ENCODE measurements around the gene ATP6V0B.

ATP6V0B gene

DNA sequence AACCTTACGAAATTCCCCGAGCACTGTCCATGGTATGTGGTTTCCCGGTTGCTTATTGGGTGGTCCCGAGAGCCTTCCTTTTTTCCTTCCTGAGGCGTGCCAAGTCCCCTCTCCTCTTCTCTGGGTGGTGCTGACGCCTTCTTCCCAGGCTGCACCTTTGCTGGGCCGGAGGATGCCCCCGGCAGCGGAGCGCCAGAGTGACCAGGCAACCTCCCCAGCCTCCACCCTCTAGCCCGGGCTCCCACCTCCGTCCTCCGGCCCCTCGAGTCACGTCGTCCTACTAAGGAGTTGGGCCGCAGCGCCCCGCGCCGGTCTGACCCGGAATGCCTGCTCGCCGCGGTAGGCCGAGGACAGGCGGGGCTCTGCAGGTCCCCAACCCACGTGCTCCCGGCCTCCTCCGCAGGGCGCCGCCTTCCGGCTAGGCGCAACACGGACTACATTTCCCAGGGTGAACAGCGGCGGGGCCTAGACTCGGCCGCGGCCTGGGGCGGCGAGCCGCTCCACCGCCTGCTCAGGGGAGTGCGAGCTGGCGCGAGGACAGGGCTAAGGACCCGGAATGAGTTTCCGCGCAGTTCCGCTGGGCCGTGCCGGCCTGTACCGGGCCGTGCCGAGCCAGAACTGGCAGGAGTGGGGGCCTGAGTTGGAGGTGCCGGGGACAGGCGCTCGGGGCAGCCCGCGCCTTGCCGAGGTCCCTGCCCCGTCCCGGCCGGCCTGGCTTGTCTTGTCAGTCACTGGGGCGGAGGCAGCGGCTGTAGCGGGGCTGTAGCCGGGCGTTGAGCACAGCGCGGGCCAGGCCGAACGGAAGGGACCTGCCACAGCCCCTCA lies 28.3 kb upstream of the ATP6V0B start, which contains the start of gene IPO13:
Gene IPO13, plus strand, starts transcription at position 715 of the 825 bp plus-strand sequence. CDS start 651 bp downstream, outside the sequence.
- peak; percentile 79 for DNase-seq

DNA sequence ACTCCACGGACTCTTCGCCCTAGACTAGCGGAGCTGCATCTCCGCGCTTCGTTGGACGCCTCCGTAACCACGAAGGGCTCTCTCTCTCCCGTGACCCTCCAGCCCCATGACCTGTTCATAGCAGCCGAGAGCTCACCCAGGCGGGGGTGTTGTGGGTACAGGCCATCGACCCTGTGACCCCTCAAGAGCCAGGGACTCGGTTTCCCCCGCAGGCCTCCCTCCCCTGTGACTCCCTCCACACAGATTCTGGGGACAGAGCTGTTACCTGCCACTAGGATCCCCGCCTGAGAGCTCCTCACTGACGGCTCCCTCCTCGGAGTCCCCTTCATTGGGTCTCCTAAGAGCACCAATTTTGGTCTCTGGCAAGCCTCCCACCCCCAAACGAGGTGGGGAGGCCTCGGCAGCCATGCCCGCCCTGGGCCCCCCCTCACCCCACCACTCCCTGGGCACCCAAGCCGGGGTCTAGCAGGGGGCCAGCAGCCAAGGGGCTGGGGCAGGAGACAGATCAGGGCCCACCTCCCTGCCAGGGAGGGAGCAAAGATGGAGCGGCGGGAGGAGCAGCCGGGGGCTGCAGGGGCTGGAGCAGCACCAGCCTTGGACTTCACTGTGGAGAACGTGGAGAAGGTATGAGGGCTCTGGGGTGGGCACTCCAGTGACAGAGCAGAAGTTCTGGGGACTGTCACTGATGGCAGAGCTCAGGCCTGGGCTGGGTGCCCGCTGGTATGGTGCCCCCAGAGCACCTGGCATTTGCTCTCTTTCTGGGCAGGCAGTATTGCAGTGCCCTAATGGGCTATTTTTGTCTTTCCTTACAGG lies 27.5 kb upstream of the ATP6V0B start:
- DNase-seq = no peak

- DNase-seq = no peak
Measured at GRCh38 chr1:43947874-43948437, 26.8 kb upstream of the ATP6V0B start.

DNA sequence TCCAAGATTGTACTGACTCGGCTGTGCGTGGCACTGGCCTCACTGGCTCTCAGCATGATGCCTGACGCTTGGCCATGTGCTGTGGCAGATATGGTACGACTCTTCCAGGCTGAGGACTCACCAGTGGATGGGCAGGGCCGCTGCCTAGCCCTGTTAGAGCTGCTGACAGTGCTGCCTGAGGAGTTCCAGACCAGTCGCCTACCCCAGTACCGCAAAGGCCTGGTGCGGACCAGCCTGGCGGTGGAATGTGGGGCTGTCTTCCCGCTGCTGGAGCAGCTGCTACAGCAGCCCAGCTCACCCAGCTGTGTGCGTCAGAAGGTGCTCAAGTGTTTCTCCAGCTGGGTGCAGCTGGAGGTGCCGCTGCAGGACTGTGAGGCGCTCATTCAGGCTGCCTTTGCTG lies 25.1 kb upstream of the ATP6V0B start:
- DNase-seq = no peak

GRCh38 chr1:43951021-43951985 lies 23.5 kb upstream of the ATP6V0B start:
- no peak for DNase-seq

GRCh38 chr1:43952731-43953346 lies 21.9 kb upstream of the ATP6V0B start:
- no peak for DNase-seq

DNA sequence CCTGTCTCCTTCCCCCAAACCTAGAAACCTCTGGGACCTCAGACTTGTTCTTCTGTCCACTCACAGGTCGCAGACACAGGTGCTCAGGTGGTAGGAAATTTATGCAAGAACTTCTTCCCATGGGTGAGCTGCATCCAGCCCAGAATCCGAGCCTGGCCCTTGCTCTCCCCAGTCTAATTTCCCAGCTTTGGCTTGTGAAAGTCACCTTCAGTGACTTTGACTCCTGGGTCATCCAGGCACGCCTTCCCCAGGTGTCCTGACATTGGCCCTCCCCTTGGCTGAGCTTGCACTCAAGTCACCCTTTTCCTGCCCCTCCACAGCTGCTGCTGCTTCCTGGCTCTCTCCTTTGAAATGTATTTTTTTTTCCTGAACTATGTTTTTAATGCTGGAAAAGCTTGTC lies 21.4 kb upstream of the ATP6V0B start:
- DNase-seq = no peak

GRCh38 chr1:43954036-43954435 lies 20.7 kb upstream of the ATP6V0B start:
- DNase-seq = no peak

DNA sequence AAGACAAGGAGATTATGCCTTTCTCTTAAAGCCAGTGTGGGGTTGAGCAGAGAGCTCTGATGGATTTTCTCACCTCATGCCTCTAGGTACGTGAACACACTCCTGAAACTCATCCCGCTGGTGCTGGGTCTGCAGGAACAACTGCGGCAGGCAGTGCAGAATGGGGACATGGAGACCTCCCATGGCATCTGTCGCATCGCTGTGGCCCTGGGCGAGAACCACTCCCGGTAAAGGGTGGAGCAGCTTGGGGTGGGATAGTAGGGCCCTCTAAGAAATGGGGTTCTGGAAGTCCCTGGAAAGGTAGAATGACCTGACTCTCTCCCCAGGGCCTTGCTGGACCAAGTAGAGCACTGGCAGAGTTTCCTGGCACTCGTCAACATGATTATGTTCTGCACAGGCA lies 18.5 kb upstream of the ATP6V0B start:
- DNase-seq = no peak

- DNase-seq = no peak
Measured at GRCh38 chr1:43957407-43958040, 17.2 kb upstream of the ATP6V0B start.

DNA sequence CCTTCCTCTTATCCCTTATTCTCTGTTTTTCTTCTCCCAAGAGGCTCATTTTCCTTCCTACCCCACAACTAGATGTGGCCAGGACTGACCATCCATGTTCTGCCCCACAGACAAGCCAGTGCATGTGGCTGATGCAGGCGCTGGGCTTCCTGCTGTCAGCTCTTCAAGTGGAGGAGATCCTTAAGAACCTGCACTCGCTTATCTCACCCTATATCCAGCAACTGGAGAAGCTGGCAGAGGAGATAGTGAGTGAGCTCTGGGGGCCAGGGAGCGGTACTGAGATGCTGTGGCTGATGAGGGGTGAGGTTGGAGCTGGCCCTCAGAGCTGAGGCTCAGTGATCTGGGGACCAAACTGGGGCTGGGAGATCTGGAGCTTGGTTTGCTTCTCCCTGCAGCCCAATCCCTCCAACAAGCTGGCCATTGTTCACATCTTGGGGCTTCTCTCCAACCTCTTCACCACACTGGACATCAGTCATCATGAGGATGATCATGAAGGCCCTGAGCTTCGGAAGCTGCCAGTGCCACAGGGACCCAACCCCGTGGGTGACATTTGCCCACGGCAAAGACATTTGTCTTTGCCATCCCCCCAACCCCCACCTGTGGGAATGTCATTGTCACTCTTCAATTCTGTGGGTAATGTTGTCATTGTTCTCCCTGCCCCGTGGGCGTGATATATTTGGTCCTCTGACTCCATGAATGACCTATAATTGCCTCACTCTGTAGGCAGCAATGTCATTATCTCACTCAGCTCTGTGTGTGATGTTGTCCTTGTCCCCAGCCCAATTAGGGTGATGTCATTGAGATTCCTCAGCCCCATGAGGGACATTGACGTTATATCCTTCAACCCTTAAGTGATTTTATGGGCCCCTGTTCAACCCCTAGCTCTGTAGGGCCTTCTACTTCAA lies 16.2 kb upstream of the ATP6V0B start:
- DNase-seq = no peak

DNA sequence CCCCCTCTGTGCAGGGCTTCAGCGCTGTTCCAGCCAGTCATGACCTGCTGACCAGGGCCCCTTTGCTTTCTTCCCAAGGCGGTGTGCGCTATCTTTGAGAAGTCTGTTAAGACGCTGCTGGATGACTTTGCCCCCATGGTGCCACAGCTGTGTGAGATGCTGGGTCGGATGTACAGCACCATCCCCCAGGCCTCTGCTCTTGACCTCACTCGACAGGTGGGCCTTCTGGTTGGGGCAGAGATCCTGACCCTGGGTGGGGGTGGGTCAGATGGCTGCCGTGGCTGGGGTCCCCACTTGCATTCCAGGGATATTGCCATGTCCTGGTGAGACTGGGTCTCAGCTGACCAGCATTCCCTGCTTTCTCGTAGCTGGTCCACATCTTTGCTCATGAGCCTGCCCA lies 14.0 kb upstream of the ATP6V0B start:
- no peak for DNase-seq

DNA sequence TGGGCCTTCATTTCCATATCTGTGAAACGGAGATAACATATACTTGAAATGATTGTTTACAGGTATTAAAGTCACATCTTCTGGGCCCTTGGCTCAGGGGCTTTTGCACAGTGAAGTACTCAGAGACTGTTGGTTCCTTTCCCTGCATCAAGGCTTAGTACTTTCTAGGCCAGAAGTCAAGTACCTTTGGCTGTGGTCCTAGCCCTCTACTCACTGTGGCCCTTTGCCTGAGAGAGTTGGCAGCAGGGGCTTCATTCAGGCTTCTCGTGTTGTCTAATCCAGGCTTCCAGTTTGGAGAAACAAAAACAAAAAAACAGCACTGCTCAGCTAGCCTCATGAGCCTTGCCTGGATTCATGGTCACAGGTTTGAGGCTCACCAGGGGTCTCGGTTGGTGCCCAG lies 13.1 kb upstream of the ATP6V0B start:
- DNase-seq = no peak

DNA sequence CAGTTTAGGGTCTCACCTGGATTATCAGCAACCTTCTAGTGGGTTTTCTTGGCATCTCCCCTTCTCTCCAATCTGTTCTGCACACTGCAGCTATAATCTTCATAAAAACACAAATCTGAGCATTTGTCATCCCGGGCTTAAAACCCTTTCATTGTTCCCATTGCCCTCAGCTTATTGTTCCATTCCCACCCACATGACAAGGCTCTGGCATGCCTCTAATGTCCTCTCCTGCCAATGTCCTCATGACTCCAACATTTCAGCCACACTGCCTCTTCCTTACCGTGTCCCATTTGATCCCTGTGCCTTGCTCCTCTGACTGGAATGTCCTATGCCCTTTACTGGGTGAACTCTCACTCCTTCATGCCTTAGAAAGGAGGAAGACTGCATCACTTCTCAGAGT lies 12.4 kb upstream of the ATP6V0B start:
- no peak for DNase-seq

DNA sequence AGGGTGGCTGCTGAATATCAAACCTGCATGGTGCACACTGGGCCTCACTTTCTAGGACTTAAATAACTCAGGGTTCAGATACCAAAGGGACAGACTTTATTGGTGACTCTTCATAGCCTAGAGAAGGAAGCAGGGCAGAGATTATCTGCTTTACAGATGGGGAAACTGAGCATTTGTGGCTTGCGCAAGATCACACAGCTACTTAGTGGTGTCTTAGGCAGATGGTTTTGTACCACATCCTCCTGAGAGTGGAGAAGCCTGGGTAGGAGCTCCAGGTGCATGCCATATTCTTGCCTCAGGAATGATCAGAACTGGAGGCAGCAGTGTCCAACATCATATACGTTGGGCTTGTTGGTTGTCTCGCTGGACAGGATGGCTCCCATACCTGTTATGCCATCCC lies 11.8 kb upstream of the ATP6V0B start:
- no peak for DNase-seq

DNA sequence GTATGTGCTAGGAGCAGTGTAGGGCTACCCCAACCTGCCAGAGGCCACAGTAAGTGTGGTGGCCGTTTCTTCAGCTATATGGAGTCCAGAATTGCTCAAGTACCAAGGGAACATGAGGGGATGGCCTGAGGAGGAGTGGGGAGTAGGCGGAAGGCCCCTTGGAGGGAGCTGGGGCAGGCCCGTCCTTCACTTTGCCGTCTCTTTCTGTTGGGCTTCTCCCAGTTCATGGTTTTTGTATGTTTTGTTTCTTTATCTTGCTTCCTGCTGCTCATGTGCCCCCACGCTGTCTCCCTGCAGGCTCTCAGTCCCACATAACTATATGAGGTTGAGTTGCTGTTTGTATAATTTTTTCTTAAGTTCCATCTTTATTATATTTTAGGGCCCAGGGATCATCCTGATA lies 10.9 kb upstream of the ATP6V0B start:
- DNase-seq = no peak

DNA sequence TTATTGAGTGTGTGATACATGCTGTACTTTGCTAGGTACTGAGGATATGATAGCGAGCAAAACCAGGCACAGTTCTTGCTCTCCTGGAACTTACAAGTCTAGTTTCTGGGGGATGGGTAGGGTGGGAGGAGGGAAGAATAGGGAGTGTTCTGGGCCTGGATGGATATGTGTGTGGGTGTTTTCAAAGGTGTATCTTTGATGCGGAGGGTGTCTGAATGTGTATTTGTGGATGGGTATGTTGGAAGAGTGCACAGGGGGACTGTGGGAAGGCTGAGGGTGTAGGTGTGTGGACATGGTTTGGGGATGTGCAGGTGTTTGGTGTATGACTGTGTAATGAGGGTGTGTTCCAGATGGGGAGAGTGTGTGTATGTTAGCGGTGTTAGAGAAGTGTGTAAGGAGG lies 9.4 kb upstream of the ATP6V0B start:
- DNase-seq = no peak

DNA sequence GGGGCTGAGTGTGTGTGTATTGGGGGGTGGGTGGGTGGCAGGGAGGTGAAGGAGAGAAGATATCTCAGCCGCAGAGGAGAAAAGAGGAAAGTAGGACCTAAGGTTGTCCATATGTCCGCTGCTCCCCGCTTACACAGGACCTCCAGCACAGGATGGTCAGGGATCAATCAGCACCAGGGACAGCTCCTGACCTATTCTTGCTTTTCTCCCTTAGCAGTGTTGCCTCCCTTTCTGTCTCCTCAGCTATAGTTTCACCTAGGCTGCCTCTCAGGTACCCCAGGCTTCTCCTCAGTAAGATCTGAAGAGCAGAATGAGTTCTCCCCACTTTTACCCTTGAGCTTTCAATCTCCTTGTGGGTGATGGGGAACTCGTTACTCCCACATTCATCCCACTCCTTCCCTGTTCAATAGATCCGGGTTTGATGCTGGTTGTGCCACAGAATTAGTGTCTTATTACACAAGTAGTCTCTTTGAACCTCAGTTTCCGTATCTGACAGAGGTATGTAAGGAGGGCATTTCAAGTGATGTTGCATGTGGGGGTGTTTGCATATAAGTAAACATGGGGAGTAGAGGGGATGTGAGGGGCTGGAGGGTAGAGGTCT lies 6.3 kb upstream of the ATP6V0B start:
- no peak for DNase-seq

GRCh38 chr1:43969416-43969745 lies 5.4 kb upstream of the ATP6V0B start:
- no peak for DNase-seq
